ENCODE results near the gene TPD52L1. TPM values are rescaled to one million over a fixed set of nuclear protein-coding genes. Genes with fewer than 3 reads are reported as not detected.

Gene TPD52L1
- total and polyA plus RNA-seq, 2 of the 4 experiments (the other 2 are of a cell fraction): 10.2 to 13.5 TPM

GRCh38 chr6:125258651-125259353 lies 105.2 kb downstream of the TPD52L1 start:
- in situ Hi-C loops (cut with MboI; ENCODE audit: low sequenced_read_pairs) (no loop called here), intact Hi-C loops (cut with micrococcal nuclease) (no loop called here), dilution Hi-C loops (cut with HindIII; ENCODE audit: low sequenced_read_pairs, unreplicated experiment) (no loop called here)
- no peak overlapping the region for H3K27ac ChIP-seq (ENCODE audit: insufficient read depth, low read length)
- H2AFZ ChIP-seq (replicated peaks; ENCODE audit: low read length, poor library complexity): no peak overlapping the region
- H3K27me3 ChIP-seq (ENCODE audit: control insufficient read depth, insufficient read depth, low read length): no peaks in the 10 kb centered on the region
- peak overlapping the region; percentile 16; the same call in 1 of the 2 replicates for H2BK120ac ChIP-seq (ENCODE audit: low read depth, low read length)
- DNase-seq (peak; percentile 44), ATAC-seq (ENCODE audit: low read depth) (no peak)
- no TSS peak for BruUV-seq (replicated peaks)
- H3K23ac ChIP-seq (ENCODE audit: low read depth, low read length): no peak overlapping the region
- H3K4ac ChIP-seq (ENCODE audit: low read depth, low read length): no peak overlapping the region; the same call in 1 of the 2 replicates
- H3K4me1 ChIP-seq (ENCODE audit: control insufficient read depth, insufficient read depth, low read length): peaks cover 9% of the 10 kb centered on the region
- H4K91ac ChIP-seq (ENCODE audit: insufficient read depth, low read depth, low read length): no peak overlapping the region
- H2BK20ac ChIP-seq (ENCODE audit: low read depth, low read length): peak overlapping the region; percentile 54
- peak overlapping the region; percentile 63 for H3K14ac ChIP-seq (replicated peaks; ENCODE audit: low read depth, low read length)
- no peak overlapping the region for H3K56ac ChIP-seq (ENCODE audit: extremely low read depth, insufficient read depth, low read length)
- POLR2A ChIA-PET (ENCODE audit: unreplicated experiment): no interaction called here
- no peak overlapping the region for H4K8ac ChIP-seq (ENCODE audit: low read depth in 2 of 2, low read length in 2 of 2)
- H2AK5ac ChIP-seq (ENCODE audit: low read depth, low read length): no peak overlapping the region
- H2BK5ac ChIP-seq (ENCODE audit: low read depth, low read length, poor library complexity, severe bottlenecking): no peak overlapping the region
- no peaks in the 10 kb centered on the region for H4K20me1 ChIP-seq (ENCODE audit: insufficient read depth, low read length)
- WGBS, 2 experiments (ENCODE audit: extremely low coverage in 2 of 2, insufficient read length in 1 of 2): no CpG with 5 or more reads among the region's 2 CpGs
- no peaks in the 10 kb centered on the region; the same call in 1 of the 2 replicates for H3K9me1 ChIP-seq (ENCODE audit: insufficient read depth, low read length)
- no peak overlapping the region for H2AK9ac ChIP-seq (replicated peaks; ENCODE audit: low read depth, low read length, poor library complexity)
- no peak overlapping the region for H3K4me3 ChIP-seq (ENCODE audit: insufficient read depth, low read depth, low read length)
- H4K5ac ChIP-seq (ENCODE audit: low read depth, low read length): peak overlapping the region; percentile 53; the same call in 1 of the 2 replicates
- peaks cover 6 to 7% of the 10 kb centered on the region in 2 experiments; a peak in 1 of 4 replicates for H3K79me1 ChIP-seq (ENCODE audit: low read depth in 1 of 2, low read length in 2 of 2)
- no peaks in the 10 kb centered on the region for H3K9me3 ChIP-seq (ENCODE audit: control insufficient read depth, insufficient read depth, low read length)
- TF ChIP-seq SMC3 (IDR thresholded peaks at IDR 0.05; ENCODE audit: low read depth, low read length) (no peak), CTCF (conservative IDR thresholded peaks at IDR 0.05; ENCODE audit: low read depth, low read length) (no peak), RAD21 (IDR thresholded peaks at IDR 0.05; ENCODE audit: low read length) (no peak), FOS (IDR thresholded peaks at IDR 0.05; ENCODE audit: low read depth, low read length) (no peak), CHD1 (IDR thresholded peaks at IDR 0.05; ENCODE audit: low read depth, low read length) (no peak)
- H2BK15ac ChIP-seq (ENCODE audit: low read depth, low read length): peak overlapping the region; percentile 42; the same call in 1 of the 3 replicates
- H3K18ac ChIP-seq (ENCODE audit: low read depth, low read length): peak overlapping the region; percentile 61; the same call in 1 of the 2 replicates
- H3K9ac ChIP-seq (ENCODE audit: low read depth, low read length): no peak overlapping the region
- CTCF ChIA-PET: interaction anchor here (1.3 kb wide), 1 partner anchor 10 kb away, joined by 3 read pairs; no protein-coding TSS in a partner anchor
- no peaks in the 10 kb centered on the region for H3K36me3 ChIP-seq (ENCODE audit: control insufficient read depth, insufficient read depth, low read length)
- H3K4me2 ChIP-seq (ENCODE audit: low read depth, low read length): no peak overlapping the region; the same call in 1 of the 2 replicates

Data from IMR-90 (cell line).